K562 (cell line): Measurements from ENCODE around the gene NOSTRIN. TPM values are rescaled to one million over a fixed set of nuclear protein-coding genes. Genes with fewer than 3 reads are reported as not detected.

ENCODE experiments used
- CBFA2T3 ChIP-seq: fragments of 450-650 bp; IDR thresholded peaks from 2 replicates; pipeline ENCODE4 v1.6.1; 2017
- GABPB1 ChIP-seq: sonication (generic); formaldehyde crosslinking; IDR thresholded peaks from 2 replicates; pipeline ENCODE4 v1.8.0; 2022; ENCODE audit warnings: mild to moderate bottlenecking, missing genetic modification reagents
- NRF1 ChIP-seq, 2 experiments: fragments of 450-650 bp; IDR thresholded peaks in 1 of 2; conservative IDR thresholded peaks in 1 of 2; 2 replicates each; pipeline ENCODE4 v1.6.1; 2014; ENCODE audit warnings: mild to moderate bottlenecking in 2 of 2
- POLR2AphosphoS5 ChIP-seq: IDR thresholded peaks from 2 replicates; pipeline ENCODE4 v1.6.1; 2011; ENCODE audit warnings: mild to moderate bottlenecking, low read depth, low read length, moderate library complexity; ENCODE audit not compliant: control insufficient read depth, insufficient read depth
- SRSF3 ChIP-seq: fragments of 200-400 bp; formaldehyde crosslinking; IDR thresholded peaks from 2 replicates; pipeline ENCODE4 v1.6.1; 2016; ENCODE audit warnings: mild to moderate bottlenecking, low read length, moderate library complexity; ENCODE audit not compliant: insufficient read depth
- ZNF263 ChIP-seq: sonication (generic); formaldehyde crosslinking; IDR thresholded peaks from 2 replicates; pipeline ENCODE4 v1.8.0; 2022; ENCODE audit warnings: mild to moderate bottlenecking, missing genetic modification reagents, borderline replicate concordance
- ZNF766 ChIP-seq: fragments of 200-800 bp; sonication (Bioruptor generic); conservative IDR thresholded peaks from 2 replicates; pipeline ENCODE4 v1.6.1; 2016; ENCODE audit warnings: missing genetic modification characterization, missing compliant biosample characterization
- polyA plus RNA-seq, 8 experiments: library from polyadenylated mRNA; depleted of rRNA in 4 of 8; stranded (reverse) in 5 of 8; unstranded in 3 of 8; fragments of >200 nt; fragmentation: Nextera tagmentation in 2 of 8; fragmentation: Illumina TruSeq in 1 of 8; extraction: Ambion mirVana in 2 of 8; extraction: Trizol in 1 of 8; gene quantifications; 2 replicates each; pipeline versions ENCODE4 v1.2.1 to v1.2.3, GENCODE V29; 2011 to 2014; ENCODE audit warnings: inconsistent platforms in 1 of 8, missing spikeins in 1 of 8
- total RNA-seq, 7 experiments: library from RNA; depleted of rRNA in 6 of 7; stranded (reverse); fragments of >200 nt in 6 of 7; fragmentation: Illumina TruSeq in 2 of 7; extraction: Trizol in 2 of 7; gene quantifications; 2 replicates each; pipeline versions ENCODE4 v1.2.1 to v1.2.3, GENCODE V29; 2011 to 2021; ENCODE audit warnings: low replicate concordance in 1 of 7
- TF ChIP-seq, protein P1 (sequence below), 2 experiments: fragments of 150-350 bp in 1 of 2; IDR thresholded peaks; 2 replicates each; pipeline ENCODE4 v1.6.1; 2012 to 2016; ENCODE audit warnings: low read depth in 2 of 2, low read length in 2 of 2, mild to moderate bottlenecking in 1 of 2, moderate library complexity in 1 of 2
- TF ChIP-seq, protein P2 (sequence below): IDR thresholded peaks from 3 replicates; pipeline ENCODE4 v1.6.1; 2011; ENCODE audit warnings: borderline replicate concordance, mild to moderate bottlenecking, moderate library complexity; ENCODE audit not compliant: insufficient read length; ENCODE audit errors: extremely low read depth
- TF ChIP-seq, protein P3 (sequence below): fragments of 250-450 bp; sonication (Bioruptor Pico); IDR thresholded peaks from 2 replicates; pipeline ENCODE4 v1.4.0; 2020; ENCODE audit warnings: mild to moderate bottlenecking, moderate library complexity
- TF ChIP-seq, protein P4 (sequence below): sonication (generic); formaldehyde crosslinking; IDR thresholded peaks from 2 replicates; pipeline ENCODE4 v1.8.1; 2022; ENCODE audit warnings: missing genetic modification reagents

Gene NOSTRIN
- total and polyA plus RNA-seq, 9 of the 15 experiments (the other 6 are each of a cell fraction or from before 2014, with no cell fraction given): 26.7 to 82.9 (median 56.3) TPM

DNA sequence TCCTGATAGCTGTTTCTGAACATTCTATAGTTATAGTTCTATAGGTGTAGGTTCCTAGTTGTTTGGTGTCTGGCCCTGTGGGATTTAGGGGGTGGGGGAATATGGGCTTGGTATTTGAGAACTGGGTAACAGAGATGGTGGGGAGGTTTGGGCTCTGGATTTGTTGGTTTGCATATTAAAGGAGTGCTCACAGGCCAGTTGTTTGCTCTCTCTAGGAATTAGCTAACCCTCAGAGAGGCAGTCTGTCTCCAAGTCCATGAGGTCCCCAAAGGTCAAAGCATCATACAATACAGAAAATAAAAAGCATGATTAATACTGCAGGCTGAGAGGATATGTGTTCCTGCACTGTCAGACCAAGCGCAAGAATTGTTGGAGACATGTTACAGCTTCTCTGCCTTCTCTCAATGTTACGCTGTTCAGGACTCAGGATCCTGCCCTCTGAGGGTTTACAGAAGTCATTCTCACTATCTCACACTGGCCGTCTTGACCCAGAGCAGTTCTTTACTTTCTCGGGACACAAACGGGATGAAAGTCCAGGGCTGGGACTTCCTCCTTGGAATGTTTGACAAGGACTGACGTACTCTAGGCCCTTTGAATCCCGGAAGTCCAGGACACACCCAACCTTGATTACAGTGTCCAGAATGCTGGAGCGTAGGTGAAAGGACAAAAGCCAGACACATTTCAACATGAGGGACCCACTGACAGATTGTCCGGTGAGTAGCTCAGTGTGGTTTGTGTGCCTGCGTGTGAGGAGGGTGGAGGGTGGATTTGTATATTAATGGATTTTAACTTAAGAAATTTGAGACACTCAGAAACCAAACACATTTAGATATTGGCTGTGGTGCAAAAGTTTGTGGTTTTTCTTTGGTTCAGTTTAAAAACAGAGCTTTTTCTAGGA is at the start of gene NOSTRIN (continued):
- TF ChIP-seq, protein P1, sequence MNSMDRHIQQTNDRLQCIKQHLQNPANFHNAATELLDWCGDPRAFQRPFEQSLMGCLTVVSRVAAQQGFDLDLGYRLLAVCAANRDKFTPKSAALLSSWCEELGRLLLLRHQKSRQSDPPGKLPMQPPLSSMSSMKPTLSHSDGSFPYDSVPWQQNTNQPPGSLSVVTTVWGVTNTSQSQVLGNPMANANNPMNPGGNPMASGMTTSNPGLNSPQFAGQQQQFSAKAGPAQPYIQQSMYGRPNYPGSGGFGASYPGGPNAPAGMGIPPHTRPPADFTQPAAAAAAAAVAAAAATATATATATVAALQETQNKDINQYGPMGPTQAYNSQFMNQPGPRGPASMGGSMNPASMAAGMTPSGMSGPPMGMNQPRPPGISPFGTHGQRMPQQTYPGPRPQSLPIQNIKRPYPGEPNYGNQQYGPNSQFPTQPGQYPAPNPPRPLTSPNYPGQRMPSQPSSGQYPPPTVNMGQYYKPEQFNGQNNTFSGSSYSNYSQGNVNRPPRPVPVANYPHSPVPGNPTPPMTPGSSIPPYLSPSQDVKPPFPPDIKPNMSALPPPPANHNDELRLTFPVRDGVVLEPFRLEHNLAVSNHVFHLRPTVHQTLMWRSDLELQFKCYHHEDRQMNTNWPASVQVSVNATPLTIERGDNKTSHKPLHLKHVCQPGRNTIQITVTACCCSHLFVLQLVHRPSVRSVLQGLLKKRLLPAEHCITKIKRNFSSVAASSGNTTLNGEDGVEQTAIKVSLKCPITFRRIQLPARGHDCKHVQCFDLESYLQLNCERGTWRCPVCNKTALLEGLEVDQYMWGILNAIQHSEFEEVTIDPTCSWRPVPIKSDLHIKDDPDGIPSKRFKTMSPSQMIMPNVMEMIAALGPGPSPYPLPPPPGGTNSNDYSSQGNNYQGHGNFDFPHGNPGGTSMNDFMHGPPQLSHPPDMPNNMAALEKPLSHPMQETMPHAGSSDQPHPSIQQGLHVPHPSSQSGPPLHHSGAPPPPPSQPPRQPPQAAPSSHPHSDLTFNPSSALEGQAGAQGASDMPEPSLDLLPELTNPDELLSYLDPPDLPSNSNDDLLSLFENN (IDR thresholded peaks at IDR 0.05; ENCODE audit: low read depth in 2 of 2, low read length in 2 of 2): peak in 1 of 2 experiments; percentile 50; a peak in 1 of 4 replicates
- TF ChIP-seq, protein P2, sequence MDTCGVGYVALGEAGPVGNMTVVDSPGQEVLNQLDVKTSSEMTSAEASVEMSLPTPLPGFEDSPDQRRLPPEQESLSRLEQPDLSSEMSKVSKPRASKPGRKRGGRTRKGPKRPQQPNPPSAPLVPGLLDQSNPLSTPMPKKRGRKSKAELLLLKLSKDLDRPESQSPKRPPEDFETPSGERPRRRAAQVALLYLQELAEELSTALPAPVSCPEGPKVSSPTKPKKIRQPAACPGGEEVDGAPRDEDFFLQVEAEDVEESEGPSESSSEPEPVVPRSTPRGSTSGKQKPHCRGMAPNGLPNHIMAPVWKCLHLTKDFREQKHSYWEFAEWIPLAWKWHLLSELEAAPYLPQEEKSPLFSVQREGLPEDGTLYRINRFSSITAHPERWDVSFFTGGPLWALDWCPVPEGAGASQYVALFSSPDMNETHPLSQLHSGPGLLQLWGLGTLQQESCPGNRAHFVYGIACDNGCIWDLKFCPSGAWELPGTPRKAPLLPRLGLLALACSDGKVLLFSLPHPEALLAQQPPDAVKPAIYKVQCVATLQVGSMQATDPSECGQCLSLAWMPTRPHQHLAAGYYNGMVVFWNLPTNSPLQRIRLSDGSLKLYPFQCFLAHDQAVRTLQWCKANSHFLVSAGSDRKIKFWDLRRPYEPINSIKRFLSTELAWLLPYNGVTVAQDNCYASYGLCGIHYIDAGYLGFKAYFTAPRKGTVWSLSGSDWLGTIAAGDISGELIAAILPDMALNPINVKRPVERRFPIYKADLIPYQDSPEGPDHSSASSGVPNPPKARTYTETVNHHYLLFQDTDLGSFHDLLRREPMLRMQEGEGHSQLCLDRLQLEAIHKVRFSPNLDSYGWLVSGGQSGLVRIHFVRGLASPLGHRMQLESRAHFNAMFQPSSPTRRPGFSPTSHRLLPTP: no peak
- TF ChIP-seq, protein P3, sequence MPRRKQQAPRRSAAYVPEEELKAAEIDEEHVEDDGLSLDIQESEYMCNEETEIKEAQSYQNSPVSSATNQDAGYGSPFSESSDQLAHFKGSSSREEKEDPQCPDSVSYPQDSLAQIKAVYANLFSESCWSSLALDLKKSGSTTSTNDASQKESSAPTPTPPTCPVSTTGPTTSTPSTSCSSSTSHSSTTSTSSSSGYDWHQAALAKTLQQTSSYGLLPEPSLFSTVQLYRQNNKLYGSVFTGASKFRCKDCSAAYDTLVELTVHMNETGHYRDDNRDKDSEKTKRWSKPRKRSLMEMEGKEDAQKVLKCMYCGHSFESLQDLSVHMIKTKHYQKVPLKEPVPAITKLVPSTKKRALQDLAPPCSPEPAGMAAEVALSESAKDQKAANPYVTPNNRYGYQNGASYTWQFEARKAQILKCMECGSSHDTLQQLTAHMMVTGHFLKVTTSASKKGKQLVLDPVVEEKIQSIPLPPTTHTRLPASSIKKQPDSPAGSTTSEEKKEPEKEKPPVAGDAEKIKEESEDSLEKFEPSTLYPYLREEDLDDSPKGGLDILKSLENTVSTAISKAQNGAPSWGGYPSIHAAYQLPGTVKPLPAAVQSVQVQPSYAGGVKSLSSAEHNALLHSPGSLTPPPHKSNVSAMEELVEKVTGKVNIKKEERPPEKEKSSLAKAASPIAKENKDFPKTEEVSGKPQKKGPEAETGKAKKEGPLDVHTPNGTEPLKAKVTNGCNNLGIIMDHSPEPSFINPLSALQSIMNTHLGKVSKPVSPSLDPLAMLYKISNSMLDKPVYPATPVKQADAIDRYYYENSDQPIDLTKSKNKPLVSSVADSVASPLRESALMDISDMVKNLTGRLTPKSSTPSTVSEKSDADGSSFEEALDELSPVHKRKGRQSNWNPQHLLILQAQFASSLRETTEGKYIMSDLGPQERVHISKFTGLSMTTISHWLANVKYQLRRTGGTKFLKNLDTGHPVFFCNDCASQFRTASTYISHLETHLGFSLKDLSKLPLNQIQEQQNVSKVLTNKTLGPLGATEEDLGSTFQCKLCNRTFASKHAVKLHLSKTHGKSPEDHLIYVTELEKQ: no peak
- peak; percentile 19; the same call in 1 of the 2 replicates for TF ChIP-seq GABPB1 (CRISPR knock-in tag)
- TF ChIP-seq ZNF766 (CRISPR knock-in tag): peak; percentile 49; the same call in 1 of the 2 replicates
- TF ChIP-seq, protein P4, sequence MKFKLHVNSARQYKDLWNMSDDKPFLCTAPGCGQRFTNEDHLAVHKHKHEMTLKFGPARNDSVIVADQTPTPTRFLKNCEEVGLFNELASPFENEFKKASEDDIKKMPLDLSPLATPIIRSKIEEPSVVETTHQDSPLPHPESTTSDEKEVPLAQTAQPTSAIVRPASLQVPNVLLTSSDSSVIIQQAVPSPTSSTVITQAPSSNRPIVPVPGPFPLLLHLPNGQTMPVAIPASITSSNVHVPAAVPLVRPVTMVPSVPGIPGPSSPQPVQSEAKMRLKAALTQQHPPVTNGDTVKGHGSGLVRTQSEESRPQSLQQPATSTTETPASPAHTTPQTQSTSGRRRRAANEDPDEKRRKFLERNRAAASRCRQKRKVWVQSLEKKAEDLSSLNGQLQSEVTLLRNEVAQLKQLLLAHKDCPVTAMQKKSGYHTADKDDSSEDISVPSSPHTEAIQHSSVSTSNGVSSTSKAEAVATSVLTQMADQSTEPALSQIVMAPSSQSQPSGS (CRISPR knock-in tag): no peak
- no peak for TF ChIP-seq SRSF3
- TF ChIP-seq CBFA2T3: peak; percentile 42
- TF ChIP-seq NRF1 (conservative IDR thresholded peaks at IDR 0.05 in 1 of 2, IDR thresholded peaks at IDR 0.05 in 1 of 2): peak in 1 of 2 experiments; percentile 38; a peak in 3 of 4 replicates
- peak; percentile 63 for TF ChIP-seq POLR2AphosphoS5
- 0 out of 2 replicates have a peak, but pooled peaks have one; percentile 23 for TF ChIP-seq ZNF263
